Dermis microvascular lymphatic vessel endothelial cell (primary cell): ENCODE data around the gene UBN1. TPM values are rescaled to one million over a fixed set of nuclear protein-coding genes. Genes with fewer than 3 reads are reported as not detected.
"Not testable (repeated sequence)": the region's sequence is repeated elsewhere in the genome, so short reads cannot be mapped to it uniquely, and the experiment has no call there.

Experiments
- DNase-seq, 2 donors: peaks; one replicate each; pipeline versions ENCODE4 v3.0.0 to v3.0.0-alpha.2; 2010; ENCODE audit warnings: low read depth in 2 of 2
- total RNA-seq: library from RNA; depleted of rRNA; stranded (reverse); fragments of >200 nt; gene quantifications from 2 replicates; pipeline ENCODE4 v1.2.1, GENCODE V29; 2014

UBN1 gene
- total RNA-seq, 1 donor from 2014 or later, result 14.6 TPM

DNA sequence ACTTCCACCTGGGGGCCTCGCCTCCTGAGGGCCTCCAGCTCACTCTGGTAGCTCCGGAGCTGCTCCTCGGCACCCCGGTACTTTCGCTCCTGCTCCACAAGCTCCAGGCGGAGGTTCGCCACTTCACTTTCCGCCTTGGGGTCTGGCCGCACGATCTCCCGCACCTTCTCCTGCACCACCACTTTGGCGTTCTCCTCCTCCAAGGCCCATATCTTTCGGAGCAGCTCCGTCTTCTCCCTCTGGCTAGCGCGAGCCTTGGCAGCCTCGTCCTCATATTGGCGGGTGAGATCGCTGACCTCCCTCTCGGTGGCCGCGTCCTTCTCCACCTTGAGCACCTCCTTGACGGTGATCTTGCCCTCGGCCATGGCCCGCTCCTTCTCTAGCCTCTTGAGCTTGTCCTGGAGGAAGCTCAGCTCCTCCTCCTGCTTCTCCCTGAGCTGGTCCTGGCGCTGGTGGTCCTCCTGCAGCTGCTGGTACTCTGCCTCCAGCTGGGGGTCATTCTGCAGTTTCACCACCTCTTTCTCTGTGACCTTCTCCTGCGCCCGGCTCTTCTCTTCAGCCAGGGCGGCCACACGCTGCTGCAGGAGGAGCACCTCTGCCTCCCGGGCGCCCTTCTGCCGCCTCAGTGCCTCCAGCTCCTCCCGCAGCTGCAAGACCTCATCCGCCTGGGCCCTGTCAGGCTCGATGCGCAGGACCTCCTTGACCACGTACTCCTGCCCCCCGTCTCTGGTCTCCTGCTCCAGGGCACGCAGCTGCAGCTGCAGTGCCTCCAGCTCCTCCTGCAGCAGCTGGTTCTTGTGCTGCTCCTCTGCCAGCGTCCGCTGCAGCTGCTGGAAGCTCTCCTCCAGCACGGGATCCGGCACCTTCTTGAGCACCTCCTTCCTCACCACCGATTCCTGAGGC lies 37.9 kb downstream of the UBN1 start:
- DNase-seq, result no peak

DNA sequence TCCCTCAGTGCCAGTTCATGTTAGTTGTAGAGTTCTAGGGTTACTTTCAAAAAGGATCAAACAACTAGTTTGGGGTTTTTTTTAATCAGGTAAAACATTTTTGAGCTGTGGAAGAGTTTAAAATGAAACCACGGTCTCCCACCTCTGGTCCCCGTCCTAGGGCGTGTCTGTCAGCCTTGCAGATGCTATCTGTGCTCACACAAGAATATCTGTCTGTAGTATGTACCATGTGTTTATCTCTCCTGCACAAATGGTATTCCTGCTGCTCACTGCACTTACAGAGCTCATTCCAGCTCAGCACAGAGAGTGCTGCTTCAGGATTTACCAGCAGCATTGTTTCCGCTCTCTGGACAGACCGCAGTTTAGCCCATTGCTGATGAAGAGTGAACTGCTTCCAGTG lies 38.9 kb downstream of the UBN1 start:
- no peak for DNase-seq

DNA sequence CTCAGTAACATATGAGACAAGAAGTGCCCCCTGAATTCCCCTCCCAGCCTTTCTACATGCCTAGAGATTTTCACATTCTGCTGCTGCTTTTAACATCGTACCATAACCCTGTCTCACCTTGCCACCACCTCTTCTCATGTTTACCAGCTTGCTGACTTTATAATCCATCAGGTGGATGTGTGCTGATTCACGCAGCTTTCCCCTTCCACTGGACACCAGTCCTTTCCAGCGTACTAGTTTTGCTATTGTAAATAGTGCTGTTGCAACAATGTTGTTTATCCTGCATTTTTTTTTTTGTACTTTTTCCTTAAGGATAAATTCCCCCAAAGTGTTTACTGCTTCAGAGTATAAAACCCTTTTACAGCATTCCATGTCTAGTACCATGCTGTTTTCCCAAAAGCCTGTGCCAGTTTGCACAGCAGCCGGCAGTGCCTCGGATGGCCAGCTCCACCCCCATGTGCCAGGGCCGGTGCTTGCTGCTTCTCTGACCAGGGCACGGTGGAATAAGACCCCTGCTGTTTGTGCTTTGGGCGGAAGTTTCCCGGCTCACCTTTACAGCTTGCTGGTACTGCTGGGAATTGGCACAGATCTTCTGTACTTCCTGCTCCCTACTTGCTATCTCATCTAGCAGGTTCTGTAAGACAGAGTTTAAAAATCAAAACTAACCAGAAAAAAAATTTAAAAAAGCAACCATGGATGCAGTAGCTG lies 41.3 kb downstream of the UBN1 start:
- DNase-seq, result no peak

DNA sequence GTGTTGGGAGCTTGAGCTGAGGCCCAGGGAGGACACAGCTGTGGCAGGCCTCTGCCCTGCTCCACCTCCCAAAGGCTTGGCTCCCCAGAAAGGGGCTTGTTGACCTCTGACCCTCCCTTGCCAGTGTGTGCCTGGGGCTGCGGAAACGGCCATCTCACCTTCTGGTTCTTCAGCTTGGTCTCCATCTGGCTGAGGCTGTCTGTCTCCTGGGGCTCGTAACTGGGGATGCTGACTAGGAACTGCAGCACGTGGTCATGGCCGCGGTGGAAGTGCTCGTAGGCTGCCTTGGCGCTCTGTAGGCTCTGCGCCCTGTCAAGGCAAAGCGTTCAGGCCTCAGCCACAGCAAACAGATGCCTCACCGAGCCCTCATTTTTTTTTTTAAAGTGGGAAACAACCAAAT lies 42.7 kb downstream of the UBN1 start:
- DNase-seq, result no peak

DNA sequence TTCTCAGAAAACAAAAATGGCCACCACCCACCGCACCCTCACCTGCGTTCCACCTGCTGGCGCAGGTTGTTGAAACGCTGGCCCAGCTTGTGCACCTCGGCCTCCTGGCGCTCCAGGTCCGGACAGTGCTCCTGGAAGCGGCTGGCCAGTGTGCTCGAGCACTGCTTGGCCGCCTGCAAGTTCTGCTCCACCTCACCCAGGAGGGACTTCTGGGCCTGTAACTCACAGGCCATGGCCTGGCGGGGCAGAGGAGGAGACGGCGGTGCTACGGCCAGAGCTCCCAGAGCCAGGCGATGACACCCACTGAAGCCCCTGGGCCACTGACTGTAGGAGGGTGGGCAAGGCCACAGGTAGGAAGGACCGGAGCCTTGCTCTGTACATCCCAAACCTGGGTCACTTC lies 43.4 kb downstream of the UBN1 start:
- no peak for DNase-seq

DNA sequence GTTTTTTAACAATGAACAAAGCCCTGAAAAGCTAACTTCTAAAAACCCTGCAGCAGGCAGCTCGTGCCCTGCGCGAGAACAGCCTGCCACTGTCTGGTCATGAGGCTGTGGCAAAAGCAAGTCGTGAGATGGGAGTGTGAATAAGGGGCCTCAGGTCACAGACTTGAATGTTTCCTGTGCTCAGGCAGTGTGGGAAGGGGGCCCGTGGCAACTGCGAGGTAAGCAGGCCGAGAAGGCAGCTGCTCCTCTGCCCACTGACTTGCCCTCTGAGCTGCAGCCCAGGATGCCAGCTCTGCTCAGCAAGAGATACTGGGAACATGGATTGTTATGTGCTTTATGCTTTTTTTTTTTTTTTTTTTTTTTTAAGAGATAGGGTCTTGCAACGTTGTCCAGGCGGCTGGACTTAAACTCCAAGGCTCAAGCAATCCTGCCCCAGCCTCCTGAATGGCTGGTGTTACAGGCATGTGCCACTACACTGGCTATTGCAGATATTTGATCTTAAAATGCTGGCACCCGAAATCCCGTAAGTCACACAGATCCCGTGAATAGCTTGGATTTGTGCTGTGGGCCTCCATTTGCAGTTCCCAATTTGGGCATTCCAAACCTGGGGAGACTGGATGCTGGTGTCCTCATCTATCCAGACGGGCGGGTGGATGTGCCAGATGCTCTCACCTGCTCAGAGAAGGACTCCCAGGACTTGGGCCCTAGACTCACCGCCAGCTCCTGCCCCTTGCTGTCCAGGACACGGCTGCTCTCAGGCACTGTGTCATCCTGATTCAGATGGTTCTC lies 44.0 kb downstream of the UBN1 start:
- DNase-seq, result no peak

DNA sequence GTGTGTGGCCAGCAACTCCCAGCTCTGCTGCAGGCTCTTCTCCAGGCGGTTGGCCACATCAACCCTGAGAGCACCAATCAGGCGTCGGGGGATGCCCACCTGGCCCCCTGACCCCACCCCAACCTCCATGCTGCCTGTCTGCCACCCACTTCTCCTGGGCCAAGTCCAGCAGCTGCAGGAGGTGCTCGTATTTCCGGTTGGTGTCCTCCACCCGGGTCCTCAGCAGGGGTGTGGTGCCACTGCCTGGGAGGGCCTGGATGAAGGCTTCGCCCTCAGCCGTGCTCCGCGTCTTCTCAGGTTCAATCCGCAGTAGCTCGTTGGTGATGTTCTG lies 44.6 kb downstream of the UBN1 start:
- DNase-seq, result no peak

DNA sequence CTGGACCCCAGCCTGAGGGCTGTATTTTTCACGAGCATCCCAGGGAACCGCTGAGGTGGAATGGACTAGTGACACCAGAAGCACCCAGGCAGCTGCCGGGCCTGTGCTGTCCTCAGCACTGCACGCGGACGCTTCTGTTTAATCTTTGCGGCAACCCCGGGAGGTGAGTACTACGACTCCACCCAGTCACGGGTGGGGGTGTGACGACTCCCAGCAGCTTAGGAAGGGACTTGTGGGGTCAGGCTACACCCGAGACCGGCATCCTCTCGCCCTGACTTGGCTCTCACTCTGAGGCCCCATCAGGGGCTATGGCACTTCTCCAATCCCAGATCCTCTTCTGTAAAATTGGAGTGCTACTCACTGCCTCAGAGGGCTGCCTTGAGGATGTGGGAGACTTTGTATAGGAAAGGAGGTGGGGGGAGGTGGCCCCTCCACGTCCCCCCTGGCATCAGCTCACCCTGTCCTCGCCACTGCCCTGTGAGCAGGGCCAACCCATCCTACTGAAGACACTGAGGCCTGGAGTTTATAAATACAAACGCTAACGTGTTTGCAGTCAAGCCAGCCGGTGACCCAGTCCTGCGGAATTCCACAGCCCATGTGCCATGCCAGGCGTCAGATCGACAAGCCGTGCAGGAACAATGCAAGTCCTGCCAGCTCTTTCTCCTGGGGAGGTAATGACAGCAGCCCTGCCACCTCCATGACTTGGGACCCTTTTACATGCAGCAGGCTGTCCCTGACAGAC lies 45.3 kb downstream of the UBN1 start:
- DNase-seq, result no peak

DNA sequence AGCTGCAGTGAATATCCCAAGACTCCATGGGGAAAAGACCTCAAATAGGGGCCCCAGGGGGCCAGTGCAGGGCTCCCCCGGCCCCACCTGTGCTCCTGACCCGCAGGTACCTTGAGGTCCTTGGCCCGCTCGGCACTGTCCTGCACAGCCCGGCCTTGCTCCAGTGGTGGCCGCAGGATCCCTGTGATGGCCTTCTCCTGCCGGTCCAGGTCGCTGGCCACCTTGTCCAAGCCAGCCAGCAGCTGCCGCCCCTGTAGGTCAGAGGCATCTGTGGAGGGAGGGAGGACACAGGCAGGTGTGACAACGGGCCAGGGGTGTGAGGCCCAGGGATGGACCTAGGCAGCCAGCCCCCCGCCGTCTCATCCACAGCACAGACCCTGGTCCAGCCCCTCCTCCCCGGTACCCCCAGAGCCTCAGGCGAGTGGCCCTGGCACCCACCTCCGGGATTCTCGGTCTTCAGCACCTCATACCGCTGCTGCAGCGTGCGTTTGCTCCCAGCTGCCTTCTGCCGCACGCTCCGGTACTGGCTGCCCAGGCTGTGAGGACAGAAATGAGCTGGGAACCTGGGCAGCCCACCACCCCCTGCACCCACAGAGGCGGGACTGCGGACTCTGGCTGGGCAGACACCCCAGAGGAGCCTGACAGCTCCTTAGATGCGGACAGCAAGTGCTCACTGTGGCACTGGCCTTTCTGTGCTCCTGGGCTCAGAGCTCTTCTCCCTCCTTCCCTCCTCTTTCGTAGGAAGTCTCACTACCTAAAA lies 46.0 kb downstream of the UBN1 start:
- no peak for DNase-seq

DNA sequence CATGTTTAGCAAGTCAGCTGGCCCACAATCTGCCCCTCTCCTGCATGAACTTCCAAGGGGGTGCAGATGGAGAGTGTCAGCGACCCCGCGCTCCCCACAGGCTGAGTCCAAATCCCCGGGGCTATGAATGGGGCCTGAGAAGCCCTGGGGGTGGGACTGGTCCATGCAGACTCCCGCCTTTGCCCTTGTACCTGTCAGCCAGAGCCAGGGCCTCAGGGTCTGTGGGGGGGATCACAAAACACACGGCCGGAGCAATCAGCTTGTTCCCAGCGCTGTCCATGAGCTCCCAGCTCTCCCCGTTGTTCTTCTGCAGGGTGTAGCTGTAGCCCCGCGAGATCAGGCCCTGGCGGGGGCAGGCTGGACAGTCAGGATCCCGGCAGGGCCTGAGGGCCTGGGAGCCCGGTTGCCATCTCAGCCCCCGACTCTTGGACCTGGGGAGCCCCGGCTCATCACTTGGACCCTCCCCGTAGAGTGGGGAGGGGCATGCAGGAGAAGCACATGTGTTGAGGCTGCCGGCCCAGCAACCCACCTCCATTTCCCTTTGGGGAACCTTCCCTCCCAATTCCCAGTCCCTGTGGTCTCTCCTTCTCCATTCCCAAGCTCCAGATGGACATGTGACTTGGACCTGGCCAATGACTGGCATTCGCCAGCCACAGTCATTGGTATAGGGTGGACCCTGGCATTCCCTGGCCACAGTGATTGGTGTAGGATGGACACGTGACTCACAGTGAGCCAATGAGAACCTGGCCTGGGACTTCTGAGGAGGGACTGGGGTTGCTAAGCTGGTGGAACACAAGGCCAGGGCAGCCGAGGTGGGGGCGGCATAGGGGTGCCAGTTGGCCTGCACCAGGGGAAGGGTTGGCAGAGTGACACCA lies 47.2 kb downstream of the UBN1 start:
- DNase-seq, result no peak

DNA sequence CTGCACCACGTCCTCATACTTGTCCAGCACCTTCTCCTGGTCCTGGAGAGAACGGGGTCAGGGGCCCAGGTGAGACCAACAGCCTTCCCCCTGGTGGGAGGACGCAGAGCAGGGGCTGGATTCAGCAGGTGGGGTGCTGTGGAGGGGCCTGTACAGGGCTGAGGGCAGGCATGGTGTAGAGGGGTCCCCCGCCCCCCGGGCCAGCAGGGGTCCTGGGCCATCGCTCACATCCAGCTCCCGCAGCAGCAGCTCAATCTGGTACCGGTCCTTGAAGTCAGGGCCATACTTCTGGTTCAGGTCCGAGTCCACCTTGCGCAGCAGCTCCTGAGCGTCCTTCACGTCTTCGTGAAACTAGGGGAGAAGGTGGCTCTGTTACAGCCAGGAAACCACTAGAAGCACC lies 48.1 kb downstream of the UBN1 start:
- DNase-seq, result no peak

DNA sequence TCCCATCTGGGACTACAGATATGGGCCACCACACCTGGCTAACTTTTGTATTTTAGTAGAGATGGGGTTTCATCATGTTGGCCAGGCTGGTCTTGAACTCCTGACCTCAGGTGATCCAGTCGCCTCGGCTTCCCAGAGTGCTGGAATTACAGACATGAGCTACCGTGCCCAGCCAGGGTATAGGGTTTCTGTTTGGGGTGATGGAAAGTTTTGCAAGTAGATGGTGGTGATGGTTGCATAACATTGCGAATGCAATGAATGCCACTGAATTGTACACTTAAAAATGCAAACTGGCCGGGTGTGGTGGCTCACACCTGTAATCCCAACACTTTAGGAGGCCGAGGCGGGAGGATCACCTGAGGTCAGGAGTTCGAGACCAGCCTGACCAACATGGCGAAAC lies 49.5 kb downstream of the UBN1 start:
- DNase-seq, result not testable (repeated sequence)

DNA sequence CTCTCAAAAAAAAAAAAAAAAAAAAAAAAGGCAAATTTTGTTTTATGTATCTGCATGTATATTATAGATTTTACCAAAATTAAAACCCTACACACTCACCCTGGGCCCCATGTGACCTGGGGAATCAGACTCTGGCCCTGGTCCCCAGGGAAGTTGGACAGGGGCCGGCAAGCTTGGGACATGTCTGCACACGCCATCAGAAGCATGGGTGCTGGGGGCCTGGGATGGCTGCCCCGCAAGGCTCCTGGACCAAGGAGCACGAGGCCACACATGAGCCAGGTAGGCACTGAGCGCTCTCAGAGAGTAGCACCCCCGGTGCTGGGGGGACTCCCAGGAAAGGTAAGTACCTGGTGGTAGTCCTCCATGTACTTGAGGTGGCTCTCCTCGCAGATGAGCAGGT lies 50.0 kb downstream of the UBN1 start:
- DNase-seq, result no peak

DNA sequence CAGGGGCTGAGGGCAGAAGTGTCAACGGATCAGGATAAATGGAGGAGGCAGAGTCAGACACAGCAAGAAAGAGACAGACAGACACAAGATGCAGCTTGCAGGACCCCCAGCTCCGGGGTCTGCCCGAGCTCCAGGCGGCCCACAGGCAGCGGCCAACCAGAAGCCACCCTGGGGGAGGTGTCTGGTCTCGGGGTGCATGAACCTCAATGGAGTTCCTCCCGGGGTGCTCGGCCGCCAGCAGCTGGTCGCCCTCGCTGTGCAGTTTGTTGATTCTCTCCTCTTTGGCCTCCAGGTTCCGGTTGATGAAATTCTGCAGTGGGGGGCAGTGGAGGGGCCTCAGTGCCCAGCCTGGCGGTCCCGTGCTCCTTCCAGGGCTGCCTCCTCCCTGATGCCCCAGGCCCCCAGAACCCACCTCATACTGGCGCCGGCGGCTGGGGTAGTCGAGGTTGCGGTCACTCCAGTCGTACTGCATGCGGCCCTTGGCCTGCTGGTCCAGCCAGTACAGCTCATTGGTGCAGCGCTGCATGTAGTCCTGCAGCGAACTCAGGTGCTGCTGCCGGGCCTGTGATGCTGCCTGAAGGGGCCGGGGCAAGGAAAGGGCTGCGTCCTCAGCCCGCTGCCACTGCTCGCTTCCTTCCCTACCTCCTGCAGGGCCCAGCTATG lies 51.7 kb downstream of the UBN1 start:
- no peak for DNase-seq

DNA sequence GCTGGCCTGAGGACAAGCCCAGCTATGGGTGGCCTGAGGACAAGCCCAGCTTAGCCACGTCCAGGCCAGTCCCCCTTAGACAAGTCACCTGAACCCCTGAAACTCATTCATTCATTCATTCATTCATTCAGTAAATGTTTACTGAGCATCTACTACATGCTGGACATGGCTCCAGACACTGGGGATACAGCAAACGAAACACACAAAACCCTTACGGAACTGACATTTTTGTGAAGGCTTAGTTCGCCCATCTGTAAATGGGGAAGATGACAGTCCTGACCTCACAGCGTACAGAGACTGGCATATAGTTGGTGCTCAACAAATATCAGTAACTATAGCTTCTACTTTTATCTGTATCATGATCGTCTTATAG lies 52.2 kb downstream of the UBN1 start:
- DNase-seq, result no peak

DNA sequence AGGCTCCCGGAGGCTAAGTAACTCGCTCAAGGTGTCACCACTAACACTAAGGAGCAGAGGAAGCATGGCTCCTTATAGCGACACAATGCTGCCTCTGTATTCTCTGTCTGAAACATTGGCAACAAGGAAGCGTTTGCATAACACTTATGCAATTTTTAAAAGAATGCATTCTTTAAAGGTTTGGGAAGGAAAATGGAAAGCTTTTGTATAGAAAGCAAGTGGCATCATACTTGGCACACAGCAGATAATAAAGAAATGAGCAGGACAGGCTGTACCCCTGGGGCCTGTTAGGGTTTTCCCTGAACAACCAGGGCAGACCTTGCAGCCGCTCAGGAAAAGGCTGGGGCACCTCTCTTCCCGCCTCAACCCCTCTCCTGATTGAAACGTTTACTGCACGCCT lies 52.8 kb downstream of the UBN1 start:
- DNase-seq, result no peak

DNA sequence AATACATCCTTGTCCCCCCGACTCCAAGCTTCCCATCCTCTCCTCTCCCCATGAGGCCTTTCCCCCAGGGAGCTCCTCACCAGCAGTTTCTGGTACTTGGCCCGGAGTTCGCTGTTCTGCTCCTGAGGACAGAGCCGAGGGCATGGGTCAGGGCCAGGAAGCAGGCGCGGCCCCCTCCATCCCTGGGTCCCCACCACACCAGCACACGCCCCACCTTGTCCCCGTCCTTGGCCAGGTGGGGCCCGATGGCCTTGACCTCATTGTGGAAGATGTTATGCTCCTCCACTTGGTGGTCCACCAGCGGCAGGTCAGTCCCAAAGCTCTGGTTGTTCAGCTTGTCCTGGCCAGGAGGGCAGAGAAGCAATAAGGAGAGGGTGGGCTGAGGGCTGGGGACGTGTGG lies 53.5 kb downstream of the UBN1 start:
- DNase-seq, result no peak

DNA sequence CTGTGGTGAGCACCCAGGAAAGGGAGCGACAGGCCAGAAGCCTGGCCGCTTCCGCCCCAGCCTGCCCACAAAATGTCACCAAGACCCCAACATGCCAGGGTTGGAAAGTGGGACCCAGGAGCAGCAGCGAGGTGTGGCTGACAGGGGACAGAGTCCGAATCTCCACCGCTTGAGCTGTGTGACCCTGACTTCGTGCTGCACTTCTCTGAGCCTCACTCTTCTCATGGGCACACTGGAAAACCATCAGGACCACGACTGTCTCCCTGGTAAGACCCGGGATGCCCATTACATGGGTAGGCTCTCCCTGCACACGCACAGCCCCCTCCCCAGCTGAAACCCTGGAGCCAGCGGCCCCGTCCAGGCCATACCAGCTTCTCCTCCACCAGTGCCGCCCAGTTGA lies 54.8 kb downstream of the UBN1 start:
- no peak for DNase-seq
